ENCODE data around the gene IPO11.
"Not testable (repeated sequence)": the region's sequence is repeated elsewhere in the genome, so short reads cannot be mapped to it uniquely, and the experiment has no call there.

The IPO11 gene

DNA sequence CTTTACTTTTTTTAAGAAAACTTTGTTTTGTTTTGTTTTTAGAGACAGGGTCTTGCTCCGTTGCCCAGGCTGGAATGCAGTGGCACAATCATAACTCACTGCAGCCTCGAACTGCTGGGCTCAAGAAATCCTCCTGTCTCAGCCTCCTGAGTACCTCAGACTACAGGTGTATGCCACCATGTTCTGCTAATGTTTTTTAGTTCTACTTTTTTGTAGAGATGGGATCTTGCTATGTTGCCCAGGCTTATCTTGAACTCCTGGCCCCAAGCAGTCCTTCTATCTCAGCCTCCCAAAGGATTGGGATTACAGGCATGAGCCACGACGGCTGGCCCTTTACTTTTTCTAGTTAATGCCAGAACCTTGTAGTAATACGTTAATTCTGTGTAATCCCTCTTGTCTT, 36.0 kb downstream of the IPO11 start:
- DNase-seq (ENCODE audit: low read depth in 2 of 2): no peak

- DNase-seq (ENCODE audit: low read depth in 2 of 2): no peak
Observed at GRCh38 chr5:62450259-62450658, 37.7 kb downstream of the IPO11 start.

DNA sequence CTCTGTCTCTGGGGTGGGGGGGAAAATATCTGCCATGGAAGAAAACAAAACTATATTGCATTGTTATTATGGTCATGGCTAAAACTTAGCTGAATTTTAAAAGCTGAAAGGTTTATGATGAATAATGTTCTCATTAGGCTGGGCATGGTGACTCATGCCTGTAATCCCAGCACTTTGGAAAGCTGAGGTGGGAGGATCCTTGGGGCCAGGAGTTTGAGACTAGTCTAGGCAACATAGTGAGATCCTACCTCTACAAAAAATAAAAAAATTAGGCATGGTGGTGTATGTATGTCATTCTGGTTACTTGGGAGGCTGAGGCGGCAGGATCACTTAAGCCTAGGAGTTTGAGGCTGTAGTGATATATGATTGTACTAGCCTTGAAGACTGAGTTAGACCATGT, 44.5 kb downstream of the IPO11 start:
- no peak for DNase-seq (ENCODE audit: low read depth in 2 of 2)

DNA sequence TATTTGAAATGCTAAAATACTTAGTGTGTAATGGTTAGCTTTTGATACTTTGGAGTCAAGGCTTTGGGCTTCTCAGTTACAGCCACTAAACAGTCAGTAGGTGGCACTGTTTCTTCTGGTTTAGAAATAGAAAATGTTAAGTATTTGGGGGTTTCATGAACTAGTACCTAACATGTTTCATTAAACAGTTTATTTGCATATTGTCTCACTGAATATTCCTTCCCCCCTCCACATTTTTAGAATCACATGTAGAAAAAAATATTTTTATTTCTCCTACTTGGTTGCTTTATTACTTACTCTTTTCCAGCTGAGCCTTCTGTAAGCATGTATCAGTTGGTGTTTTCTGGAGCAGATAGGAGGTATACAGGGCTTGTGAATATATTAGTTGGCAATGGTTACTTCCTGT, 48.0 kb downstream of the IPO11 start:
- DNase-seq (ENCODE audit: low read depth in 2 of 2): no peak

DNA sequence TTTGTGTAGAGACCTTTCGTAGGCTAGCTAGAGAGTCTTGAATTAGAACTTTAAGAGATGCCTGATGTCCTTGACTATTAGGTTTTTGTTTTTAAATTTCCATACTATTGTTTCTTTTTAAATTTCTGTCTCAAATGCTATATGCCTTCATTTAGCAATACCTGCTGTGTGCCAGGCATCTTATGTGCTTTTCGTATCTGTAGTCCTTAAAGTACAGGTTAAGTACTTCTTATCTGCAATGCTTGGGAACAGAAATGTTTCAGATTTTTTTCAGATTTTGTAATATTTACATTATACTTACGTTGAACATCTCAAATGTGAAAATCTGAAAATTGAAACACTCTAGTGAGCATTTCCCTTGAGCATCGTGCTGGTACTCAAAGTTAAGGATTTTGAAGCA, 49.0 kb downstream of the IPO11 start:
- no peak for DNase-seq (ENCODE audit: low read depth in 2 of 2)

GRCh38 chr5:62465985-62466925, 53.7 kb downstream of the IPO11 start:
- DNase-seq (ENCODE audit: low read depth in 2 of 2): no peak

GRCh38 chr5:62473209-62473608, 60.6 kb downstream of the IPO11 start:
- DNase-seq (ENCODE audit: low read depth in 2 of 2): no peak

DNA sequence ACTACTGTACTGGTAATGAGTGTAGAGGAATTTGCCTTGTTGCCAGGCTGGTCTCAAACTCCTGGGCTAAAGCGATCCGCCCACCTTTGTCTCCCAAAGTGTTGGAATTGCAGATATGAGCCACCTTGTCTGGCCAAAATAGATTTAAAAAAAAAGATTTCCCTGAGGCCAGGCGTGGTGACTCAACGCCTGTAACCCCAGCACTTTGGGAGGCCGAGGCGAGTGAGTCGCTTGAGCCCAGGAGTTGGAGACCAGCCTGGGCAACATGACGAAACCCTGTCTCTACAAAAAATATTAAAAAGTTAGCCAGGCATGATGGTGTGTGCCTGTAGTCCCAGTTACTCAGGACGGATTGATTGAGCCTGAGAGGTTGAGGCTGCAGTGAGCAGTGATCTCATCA, 62.5 kb downstream of the IPO11 start:
- no peak for DNase-seq (ENCODE audit: low read depth in 2 of 2)

- no peak for DNase-seq (ENCODE audit: low read depth in 2 of 2)
Observed at GRCh38 chr5:62477801-62478200, 65.2 kb downstream of the IPO11 start.

GRCh38 chr5:62483556-62483955, 71.0 kb downstream of the IPO11 start:
- no peak for DNase-seq (ENCODE audit: low read depth in 2 of 2)

DNA sequence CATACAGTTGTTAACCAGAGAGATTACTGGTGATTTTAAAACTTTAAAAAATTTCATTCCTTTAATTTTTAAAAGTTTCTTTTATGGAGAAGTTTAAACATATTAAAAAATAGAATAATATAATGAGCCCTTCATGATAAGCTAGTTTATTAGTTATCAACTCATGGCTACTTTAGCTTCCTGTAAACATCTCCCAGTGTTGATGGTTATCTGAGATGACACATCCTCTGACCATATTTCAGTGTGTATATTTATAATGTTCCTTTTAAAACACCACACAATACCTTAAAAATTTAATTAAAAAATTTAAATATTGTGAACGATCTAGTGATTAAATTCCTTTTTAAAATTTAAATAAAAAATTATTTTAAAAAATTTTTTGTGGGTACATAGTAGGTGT, 74.1 kb downstream of the IPO11 start:
- no peak for DNase-seq (ENCODE audit: low read depth in 2 of 2)

GRCh38 chr5:62488531-62488930, 76.0 kb downstream of the IPO11 start:
- no peak for DNase-seq (ENCODE audit: low read depth in 2 of 2)

DNA sequence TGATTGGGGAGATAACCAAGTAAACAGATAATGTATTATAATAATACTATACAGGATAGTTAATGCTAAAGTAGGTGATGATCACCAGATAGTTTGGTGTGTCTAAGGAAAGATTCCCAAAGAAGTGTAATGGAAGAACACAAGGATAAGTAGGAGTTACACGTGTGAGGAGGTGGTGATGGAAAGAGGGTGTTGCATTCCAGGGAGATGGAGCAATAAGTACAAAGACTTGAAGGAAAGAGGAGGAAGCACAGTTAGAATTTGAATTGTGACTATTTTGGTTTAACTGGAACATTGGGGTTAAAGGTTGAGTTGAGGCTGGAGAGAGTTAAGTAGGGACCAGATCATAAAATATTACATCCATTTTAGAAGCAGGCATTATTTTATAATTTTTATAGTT, 76.9 kb downstream of the IPO11 start:
- no peak for DNase-seq (ENCODE audit: low read depth in 2 of 2)

- no peak for DNase-seq (ENCODE audit: low read depth in 2 of 2)
Observed at GRCh38 chr5:62494772-62495171, 82.2 kb downstream of the IPO11 start.

DNA sequence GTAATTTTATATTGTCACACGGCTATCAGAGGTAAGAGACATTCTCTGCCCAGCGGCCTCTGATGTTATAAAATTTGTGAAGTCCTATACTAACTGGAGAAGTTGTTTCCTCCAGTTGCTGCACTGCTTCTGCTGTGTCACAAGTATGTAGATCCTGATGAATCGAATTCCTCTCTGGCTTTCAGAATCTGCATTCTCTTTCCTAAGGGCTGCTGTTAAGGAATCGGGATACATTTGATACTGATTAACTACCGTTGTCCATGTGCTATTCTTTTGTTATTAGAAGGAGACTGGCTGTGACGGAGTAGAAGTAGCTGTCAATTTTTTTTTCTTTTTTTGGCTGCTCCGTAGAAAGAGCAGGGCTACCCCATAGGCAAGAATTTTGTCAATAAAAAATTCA, 84.3 kb downstream of the IPO11 start:
- DNase-seq (ENCODE audit: low read depth in 2 of 2): no peak

DNA sequence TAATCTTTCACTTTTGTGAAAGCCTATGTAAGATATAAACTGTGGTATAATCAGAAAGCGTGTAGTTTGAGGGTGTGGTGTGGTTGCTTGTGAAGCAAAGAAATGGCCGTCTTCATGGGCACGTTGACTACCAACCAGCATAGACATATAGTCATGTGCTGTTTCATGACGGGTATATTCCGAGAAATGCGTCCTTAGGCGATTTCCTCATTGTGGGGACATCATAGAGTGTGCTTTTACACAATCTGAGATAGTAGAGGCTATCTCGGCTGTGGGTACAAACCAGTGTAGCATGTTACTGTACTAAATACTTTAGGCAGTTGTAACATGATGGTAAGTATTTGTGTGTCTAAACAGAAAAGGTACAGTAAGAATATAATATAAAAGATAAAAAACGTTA, 86.4 kb downstream of the IPO11 start:
- no peak for DNase-seq (ENCODE audit: low read depth in 2 of 2)

DNA sequence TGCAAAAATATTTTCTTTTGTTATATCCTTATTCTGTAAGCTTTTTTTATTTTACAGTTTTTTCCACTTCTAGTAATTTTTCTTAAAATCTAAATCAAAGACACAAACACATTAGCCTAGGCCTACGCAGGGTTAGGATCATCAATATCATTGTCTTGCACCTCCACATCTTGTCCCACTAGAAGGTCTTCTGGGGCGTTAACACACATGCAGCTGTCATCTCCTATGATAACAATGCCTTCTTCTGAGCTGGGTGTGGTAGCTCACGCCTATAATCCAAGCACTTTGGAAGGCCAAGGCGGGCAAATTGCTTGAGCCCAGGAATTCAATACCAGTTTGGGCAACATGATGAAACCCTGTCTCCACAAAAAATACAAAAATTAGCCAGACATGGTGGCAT, 87.2 kb downstream of the IPO11 start:
- DNase-seq (ENCODE audit: low read depth in 2 of 2): no peak

GRCh38 chr5:62502456-62503101, 90.0 kb downstream of the IPO11 start:
- DNase-seq (ENCODE audit: low read depth in 2 of 2): no peak

DNA sequence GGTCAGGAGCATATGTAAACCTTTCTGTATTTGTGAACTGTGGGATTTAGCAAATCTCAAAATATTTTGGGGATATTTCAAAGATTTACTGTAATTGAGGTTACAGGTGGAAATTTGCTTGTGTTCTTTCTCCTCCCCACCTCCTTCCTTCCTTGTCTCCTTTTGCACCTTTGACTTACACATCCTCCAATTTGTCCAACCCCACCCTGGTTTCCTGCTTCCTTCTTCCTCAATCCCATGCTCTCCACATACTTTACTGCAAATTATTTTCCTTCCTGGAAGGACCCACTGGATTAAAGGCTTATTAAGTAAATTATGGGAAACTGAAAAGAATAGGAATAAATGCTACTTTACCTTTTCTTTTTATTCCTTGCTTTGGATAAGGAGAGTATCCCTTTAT, 91.6 kb downstream of the IPO11 start:
- DNase-seq (ENCODE audit: low read depth in 2 of 2): no peak

DNA sequence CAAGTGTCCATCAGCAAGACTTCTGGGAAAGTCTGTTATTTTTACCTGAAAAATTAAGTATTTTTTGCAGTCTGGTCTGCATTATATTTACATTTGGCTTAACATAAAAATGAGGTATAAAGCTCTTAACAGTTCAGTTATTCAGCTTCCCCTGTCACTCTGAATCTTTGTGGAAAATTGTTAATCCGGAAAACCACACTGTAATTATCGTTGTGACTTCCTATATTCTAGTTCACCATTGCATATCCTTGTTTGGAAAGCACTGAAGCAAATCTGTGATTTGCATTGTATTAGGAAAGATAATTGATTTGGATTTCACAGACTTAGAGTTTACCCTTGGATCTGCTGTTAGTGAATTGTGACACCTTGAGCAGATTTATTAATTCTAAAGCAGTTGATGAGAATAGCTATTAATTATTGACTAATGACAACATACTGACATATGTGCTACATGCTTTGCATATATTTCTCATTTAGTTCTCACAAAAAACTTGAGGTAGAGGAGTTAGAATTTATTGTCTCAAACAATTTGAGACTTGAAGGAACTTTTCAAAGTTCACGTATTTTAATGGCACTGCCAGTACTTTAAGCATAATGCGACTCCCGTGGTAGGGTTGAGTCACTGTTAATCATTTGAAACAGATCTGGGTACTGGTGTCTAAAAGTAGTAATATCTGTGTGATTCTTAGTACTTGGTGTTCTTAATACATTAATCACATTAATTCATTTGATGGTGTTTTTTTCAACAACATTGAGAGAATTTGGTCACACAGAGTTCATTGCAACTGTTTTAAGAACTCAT, 94.3 kb downstream of the IPO11 start:
- DNase-seq (ENCODE audit: low read depth in 2 of 2): no peak

DNA sequence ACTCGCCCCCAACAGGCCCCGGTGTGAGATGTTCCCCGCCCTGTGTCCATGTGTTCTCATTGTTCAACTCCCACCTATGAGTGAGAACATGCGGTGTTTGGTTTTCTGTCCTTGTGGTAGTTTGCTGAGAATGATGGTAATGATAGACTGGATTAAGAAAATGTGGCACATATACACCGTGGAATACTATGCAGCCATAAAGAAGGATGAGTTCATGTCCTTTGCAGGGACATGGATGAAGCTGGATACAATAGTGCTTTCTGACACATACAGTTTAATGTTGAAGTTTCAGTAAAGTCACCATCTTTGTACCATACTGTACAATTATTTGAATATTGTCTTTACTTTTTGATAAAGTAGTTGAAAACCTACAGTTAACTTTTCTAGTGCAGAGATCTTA, 96.2 kb downstream of the IPO11 start:
- not testable (repeated sequence) for DNase-seq (ENCODE audit: low read depth in 2 of 2)

DNA sequence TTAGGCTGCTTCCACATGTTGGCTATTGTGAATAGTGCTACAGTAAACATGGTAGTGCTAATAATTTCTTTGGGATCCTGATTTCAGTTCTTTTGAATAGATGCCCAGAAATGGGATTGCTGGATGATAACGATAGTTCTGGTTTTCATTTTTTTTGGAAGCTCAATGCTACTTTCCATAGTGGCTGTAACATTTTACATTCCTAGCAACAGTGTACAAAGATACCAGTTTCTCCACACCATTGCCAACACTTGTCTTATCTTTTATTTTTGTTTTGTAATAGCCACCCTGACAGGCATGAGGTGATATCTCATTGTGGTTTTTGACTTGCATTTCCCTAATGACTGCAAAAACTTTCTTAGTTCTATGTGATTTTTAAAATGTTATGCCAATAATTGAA, 97.2 kb downstream of the IPO11 start:
- no peak for DNase-seq (ENCODE audit: low read depth in 2 of 2)
